Astrocyte (in vitro differentiated cells and primary cell): ENCODE measurements around the gene ACSF3.

Source experiments
- EZH2 ChIP-seq: IDR thresholded peaks from 2 replicates; pipeline ENCODE4 v1.6.1; 2012; ENCODE audit warnings: mild to moderate bottlenecking, low read length, inconsistent platforms; ENCODE audit not compliant: insufficient read depth
- TF ChIP-seq, protein P1 (sequence below): IDR thresholded peaks from 2 replicates; pipeline ENCODE4 v1.5.1; 2011; ENCODE audit warnings: low read depth, mild to moderate bottlenecking, inconsistent platforms, low read length, moderate library complexity; ENCODE audit not compliant: insufficient read depth

DNA sequence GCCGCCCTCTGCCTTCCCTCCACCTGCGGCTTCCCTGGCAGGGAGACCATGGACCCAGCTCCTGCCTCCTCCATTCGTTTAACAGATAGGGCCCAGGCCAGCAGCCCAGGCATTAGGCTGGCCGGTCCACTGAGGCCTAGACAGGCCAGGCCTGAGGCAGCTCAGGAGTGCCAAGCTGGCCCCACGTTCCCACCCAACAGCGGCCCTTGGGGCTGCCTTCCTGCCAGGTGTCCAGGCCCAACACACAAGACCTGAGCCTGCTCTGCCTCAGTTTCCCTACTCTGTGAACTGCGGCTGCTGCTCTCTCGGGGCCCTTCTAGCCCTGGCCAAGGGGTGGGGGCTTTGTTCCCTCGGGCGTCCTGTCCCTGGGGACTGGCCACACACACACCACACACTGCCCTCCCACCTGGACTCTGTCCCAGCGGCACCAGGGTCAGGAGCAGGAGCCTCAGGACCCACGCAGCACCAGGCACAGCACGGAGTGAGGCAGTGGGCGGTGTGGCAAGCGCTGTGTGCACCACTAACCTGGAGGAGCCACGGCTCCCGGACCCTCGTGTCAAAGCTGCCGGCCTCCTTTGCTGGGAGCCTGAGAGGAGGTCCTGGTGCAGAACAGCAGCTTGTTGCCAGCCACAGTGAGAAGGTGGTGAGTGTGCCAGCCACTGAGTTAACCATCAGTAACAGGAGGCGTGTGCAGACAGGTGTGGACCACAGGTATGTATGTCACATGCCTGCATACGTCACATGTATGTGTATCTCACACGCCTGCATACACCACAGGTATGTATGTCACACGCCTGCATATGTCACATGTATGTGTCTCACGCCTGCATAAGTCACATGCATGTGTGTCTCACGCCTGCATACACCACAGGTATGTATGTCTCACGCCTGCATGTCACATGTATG is 63.3 kb downstream of the ACSF3 start:
- TF ChIP-seq, protein P1, sequence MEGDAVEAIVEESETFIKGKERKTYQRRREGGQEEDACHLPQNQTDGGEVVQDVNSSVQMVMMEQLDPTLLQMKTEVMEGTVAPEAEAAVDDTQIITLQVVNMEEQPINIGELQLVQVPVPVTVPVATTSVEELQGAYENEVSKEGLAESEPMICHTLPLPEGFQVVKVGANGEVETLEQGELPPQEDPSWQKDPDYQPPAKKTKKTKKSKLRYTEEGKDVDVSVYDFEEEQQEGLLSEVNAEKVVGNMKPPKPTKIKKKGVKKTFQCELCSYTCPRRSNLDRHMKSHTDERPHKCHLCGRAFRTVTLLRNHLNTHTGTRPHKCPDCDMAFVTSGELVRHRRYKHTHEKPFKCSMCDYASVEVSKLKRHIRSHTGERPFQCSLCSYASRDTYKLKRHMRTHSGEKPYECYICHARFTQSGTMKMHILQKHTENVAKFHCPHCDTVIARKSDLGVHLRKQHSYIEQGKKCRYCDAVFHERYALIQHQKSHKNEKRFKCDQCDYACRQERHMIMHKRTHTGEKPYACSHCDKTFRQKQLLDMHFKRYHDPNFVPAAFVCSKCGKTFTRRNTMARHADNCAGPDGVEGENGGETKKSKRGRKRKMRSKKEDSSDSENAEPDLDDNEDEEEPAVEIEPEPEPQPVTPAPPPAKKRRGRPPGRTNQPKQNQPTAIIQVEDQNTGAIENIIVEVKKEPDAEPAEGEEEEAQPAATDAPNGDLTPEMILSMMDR, result no peak
- TF ChIP-seq EZH2, result no peak
